Calu3 (cell line): ENCODE results near the gene CIAO1. TPM values are rescaled to one million over a fixed set of nuclear protein-coding genes. Genes with fewer than 3 reads are reported as not detected.
A peak's percentile ranks its signal among the peaks of the same experiment; 100 is the strongest.

Source experiments
- BruUV-seq: library from RNA; stranded (reverse); fragments of 400-500 nt; replicated peaks from 2 replicates; lab custom pipeline; 2021; lab: Mats Ljungman, UMichigan
- CTCF ChIA-PET: fragments of 300-600 bp; sonication (Branson Sonifier 250); formaldehyde crosslinking; loops from one replicate; lab custom pipeline; 2022; ENCODE audit warnings: antibody characterized with exemption; lab: Charles Lee
- DNase-seq: peaks from one replicate; pipeline ENCODE4 v3.0.0; 2022
- H3K27ac Mint-ChIP-seq: one replicate; pipeline ENCODE4 v1.8.0; 2022; ENCODE audit warnings: mixed read lengths; ENCODE audit not compliant: unreplicated experiment
- H3K27me3 Mint-ChIP-seq: one replicate; pipeline ENCODE4 v1.8.0; 2022; ENCODE audit warnings: mixed read lengths; ENCODE audit not compliant: unreplicated experiment
- H3K36me3 Mint-ChIP-seq: one replicate; pipeline ENCODE4 v1.8.0; 2022; ENCODE audit warnings: mild to moderate bottlenecking, moderate library complexity, mixed read lengths; ENCODE audit not compliant: insufficient read depth, unreplicated experiment
- H3K4me1 Mint-ChIP-seq: one replicate; pipeline ENCODE4 v1.8.0; 2022; ENCODE audit warnings: mild to moderate bottlenecking, low read depth, mixed read lengths; ENCODE audit not compliant: unreplicated experiment
- H3K4me3 Mint-ChIP-seq: one replicate; pipeline ENCODE4 v1.8.0; 2022; ENCODE audit warnings: mild to moderate bottlenecking, low read depth, moderate library complexity, mixed read lengths; ENCODE audit not compliant: unreplicated experiment
- H3K9me3 Mint-ChIP-seq: one replicate; pipeline ENCODE4 v1.8.0; 2022; ENCODE audit warnings: low read depth, mixed read lengths; ENCODE audit not compliant: unreplicated experiment
- CTCF ChIP-seq: fragments of 200-600 bp; IDR thresholded peaks from one replicate; pipeline ENCODE4 v1.8.0; 2022; ENCODE audit warnings: antibody characterized with exemption; ENCODE audit not compliant: unreplicated experiment
- intact Hi-C: fragments of 100-400 bp; cut with micrococcal nuclease; formaldehyde crosslinking; loops from one replicate; pipeline ENCODE4 v1.10.0; 2022; ENCODE audit not compliant: unreplicated experiment
- total RNA-seq: library from RNA; stranded (reverse); gene quantifications from 2 replicates; pipeline ENCODE4 v1.2.3, GENCODE V29; 2022

Gene CIAO1
- total RNA-seq, 1 experiment from 2014 or later = 75.7 TPM

DNA sequence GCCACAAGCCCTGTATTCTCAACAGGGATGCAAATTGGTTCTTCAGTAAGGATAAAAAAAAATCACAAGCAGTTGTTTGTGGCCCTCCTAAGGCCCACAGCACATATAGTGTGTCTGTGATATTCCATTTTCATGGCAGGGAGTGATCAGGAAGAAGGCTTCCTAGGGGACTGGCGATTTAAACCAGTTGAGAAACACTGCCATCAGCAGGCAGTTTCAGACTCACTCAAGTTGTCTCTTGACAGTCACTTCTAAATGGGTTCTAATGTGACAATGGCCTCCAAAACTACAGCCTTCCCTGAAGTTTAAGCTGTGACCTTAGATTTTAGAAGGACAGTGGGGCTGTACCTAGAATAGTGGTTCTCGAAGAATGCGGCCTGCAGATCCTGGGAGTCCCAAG is 6.0 kb downstream of the CIAO1 start:
- H3K4me1 Mint-ChIP-seq = no peaks in the 10 kb centered on the region
- CTCF ChIA-PET = no interaction called here
- H3K27ac Mint-ChIP-seq = no peak overlapping the region
- no peak overlapping the region for H3K4me3 Mint-ChIP-seq
- H3K9me3 Mint-ChIP-seq = no peaks in the 10 kb centered on the region
- TF ChIP-seq CTCF = no peak
- no peaks in the 10 kb centered on the region for H3K27me3 Mint-ChIP-seq
- intact Hi-C loops = no loop called here
- peaks cover 78% of the 10 kb centered on the region for H3K36me3 Mint-ChIP-seq
- no peak for DNase-seq
- BruUV-seq = no TSS peak

GRCh38 chr2:96273763-96274162 is 7.7 kb downstream of the CIAO1 start:
- peaks cover 85% of the 10 kb centered on the region for H3K36me3 Mint-ChIP-seq
- CTCF ChIA-PET = interaction anchor here (0.7 to 1.0 kb wide), 3 partner anchors 92 to 281 kb away, joined by 3 to 5 read pairs (median 4); no protein-coding TSS in a partner anchor
- H3K4me1 Mint-ChIP-seq = no peaks in the 10 kb centered on the region
- intact Hi-C loops = no loop called here
- no peak for DNase-seq
- no peaks in the 10 kb centered on the region for H3K27me3 Mint-ChIP-seq
- TF ChIP-seq CTCF = no peak
- H3K9me3 Mint-ChIP-seq = no peaks in the 10 kb centered on the region
- BruUV-seq = no TSS peak
- no peak overlapping the region for H3K27ac Mint-ChIP-seq
- H3K4me3 Mint-ChIP-seq = no peak overlapping the region

DNA sequence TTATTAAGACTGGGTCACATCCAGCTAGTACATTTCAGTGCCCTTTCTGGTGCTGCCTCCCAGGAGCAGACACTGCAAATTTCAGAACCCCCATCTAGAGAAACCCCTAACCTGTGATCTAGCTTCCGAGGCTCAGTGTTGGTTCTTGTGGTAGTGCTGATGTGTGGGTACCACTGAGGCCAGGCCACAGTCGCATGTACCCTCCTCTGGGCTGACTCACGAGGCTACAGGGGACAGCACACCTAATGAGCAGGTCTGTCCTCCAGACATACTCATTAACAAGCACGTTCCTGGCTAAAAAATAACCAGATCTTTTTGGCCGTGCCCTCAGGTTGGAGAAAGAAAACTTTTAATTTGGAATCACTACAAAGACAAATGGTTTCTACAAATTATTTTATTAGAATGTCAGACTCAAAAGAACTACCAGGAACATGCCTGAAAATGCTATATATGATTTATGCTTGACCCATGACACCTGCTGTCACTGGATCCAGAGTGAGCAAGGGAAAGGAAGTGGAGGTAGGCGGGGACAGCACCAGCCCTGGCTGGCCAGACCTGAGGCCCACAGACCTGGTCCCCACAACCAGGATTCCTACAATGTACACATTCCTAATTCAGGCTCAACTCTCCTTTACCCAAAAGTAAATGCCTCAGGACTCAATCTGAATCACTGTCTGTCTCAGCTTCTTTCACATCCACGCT is 8.5 kb downstream of the CIAO1 start:
- intact Hi-C loops = no loop called here
- BruUV-seq = TSS peak; percentile 32
- Mint-ChIP-seq H3K4me3 (no peak overlapping the region), H3K9me3 (no peaks in the 10 kb centered on the region), H3K27me3 (no peaks in the 10 kb centered on the region), H3K27ac (no peak overlapping the region), H3K4me1 (no peaks in the 10 kb centered on the region), H3K36me3 (peaks cover 86% of the 10 kb centered on the region)
- TF ChIP-seq CTCF = no peak
- CTCF ChIA-PET = no interaction called here
- DNase-seq = no peak

- CTCF ChIA-PET = no interaction called here
- Mint-ChIP-seq H3K4me3 (no peak overlapping the region), H3K27ac (no peak overlapping the region), H3K36me3 (peaks cover 88% of the 10 kb centered on the region), H3K4me1 (no peaks in the 10 kb centered on the region), H3K27me3 (no peaks in the 10 kb centered on the region), H3K9me3 (no peaks in the 10 kb centered on the region)
- DNase-seq = no peak
- BruUV-seq = no TSS peak
- intact Hi-C loops = no loop called here
- no peak for TF ChIP-seq CTCF
Observed at GRCh38 chr2:96276787-96277499, 10.9 kb downstream of the CIAO1 start.
